ENCODE data around the gene DUSP22.

DUSP22 gene

DNA sequence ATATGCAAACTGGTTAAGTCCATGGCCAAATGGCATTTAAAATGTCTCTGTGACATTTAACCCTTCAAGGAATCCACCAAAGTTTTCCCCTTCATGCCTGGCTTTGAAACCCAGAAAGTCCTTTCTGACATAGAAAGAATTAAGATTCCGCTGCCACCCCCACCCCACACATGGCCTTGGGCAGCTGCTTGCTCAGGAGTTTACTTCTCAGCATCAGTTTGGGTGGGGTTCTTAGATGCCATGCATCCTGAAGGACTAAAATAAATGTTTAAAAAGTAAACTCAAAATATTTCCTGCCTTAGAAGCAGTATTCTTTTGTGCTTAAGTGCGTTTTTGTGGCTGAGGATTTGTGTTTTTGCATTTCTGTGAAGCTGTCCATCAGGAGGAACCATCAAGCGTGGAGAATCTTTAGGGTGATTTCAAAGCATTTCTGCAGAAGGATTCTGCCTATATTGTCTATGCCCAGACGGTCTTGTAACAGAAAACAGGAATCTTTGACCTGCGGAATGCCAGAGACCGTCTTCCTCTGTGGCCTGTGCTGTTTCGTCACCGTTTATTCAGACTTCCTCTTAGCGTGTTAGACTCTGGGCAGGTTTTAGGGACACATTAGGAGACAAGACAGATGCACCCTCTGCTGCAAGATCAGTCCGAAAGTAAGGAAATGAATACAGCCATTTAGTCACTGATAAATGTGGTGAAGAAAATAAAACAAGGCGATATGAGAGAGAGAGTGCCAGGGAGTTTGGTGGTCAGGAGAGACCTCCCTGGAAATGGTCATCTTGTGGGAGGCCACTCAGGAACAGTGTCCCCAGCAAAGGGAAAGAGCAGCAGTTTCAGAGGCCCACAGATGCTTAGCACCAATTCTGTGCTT lies 6.2 kb downstream of the DUSP22 start:
- TF ChIP-seq ZFP3 (CRISPR knock-in tag; IDR thresholded peaks at IDR 0.05) (no peak), RARB (CRISPR knock-in tag; IDR thresholded peaks at IDR 0.05) (no peak), ARNTL (CRISPR knock-in tag; IDR thresholded peaks at IDR 0.05; ENCODE audit: borderline replicate concordance, low read depth) (no peak), CSDC2 (CRISPR knock-in tag; IDR thresholded peaks at IDR 0.05) (no peak), TSHZ2 (CRISPR knock-in tag; IDR thresholded peaks at IDR 0.05) (no peak), ZNF70 (CRISPR knock-in tag; IDR thresholded peaks at IDR 0.05) (no peak), ISL1 (CRISPR knock-in tag; IDR thresholded peaks at IDR 0.05) (no peak), OSR1 (CRISPR knock-in tag; IDR thresholded peaks at IDR 0.05) (no peak), ESRRG (CRISPR knock-in tag; IDR thresholded peaks at IDR 0.05) (no peak), ZNF565 (CRISPR knock-in tag; conservative IDR thresholded peaks at IDR 0.05; ENCODE audit: low read depth) (no peak), ZC3H10 (CRISPR knock-in tag; IDR thresholded peaks at IDR 0.05) (no peak), GLIS3 (CRISPR knock-in tag; IDR thresholded peaks at IDR 0.05) (no peak), TOX (CRISPR knock-in tag; IDR thresholded peaks at IDR 0.05; ENCODE audit: borderline replicate concordance) (no peak), ZFP30 (CRISPR knock-in tag; IDR thresholded peaks at IDR 0.05) (no peak), TCF4 (CRISPR knock-in tag; IDR thresholded peaks at IDR 0.05; ENCODE audit: borderline replicate concordance) (no peak), PPARA (CRISPR knock-in tag; IDR thresholded peaks at IDR 0.05; ENCODE audit: borderline replicate concordance) (no peak)
- TF ChIP-seq, protein P1, sequence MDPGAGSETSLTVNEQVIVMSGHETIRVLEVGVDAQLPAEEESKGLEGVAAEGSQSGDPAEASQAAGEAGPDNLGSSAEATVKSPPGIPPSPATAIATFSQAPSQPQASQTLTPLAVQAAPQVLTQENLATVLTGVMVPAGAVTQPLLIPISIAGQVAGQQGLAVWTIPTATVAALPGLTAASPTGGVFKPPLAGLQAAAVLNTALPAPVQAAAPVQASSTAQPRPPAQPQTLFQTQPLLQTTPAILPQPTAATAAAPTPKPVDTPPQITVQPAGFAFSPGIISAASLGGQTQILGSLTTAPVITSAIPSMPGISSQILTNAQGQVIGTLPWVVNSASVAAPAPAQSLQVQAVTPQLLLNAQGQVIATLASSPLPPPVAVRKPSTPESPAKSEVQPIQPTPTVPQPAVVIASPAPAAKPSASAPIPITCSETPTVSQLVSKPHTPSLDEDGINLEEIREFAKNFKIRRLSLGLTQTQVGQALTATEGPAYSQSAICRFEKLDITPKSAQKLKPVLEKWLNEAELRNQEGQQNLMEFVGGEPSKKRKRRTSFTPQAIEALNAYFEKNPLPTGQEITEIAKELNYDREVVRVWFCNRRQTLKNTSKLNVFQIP (CRISPR knock-in tag; IDR thresholded peaks at IDR 0.05; ENCODE audit: borderline replicate concordance, low read depth): no peak
- TF ChIP-seq, protein P2, sequence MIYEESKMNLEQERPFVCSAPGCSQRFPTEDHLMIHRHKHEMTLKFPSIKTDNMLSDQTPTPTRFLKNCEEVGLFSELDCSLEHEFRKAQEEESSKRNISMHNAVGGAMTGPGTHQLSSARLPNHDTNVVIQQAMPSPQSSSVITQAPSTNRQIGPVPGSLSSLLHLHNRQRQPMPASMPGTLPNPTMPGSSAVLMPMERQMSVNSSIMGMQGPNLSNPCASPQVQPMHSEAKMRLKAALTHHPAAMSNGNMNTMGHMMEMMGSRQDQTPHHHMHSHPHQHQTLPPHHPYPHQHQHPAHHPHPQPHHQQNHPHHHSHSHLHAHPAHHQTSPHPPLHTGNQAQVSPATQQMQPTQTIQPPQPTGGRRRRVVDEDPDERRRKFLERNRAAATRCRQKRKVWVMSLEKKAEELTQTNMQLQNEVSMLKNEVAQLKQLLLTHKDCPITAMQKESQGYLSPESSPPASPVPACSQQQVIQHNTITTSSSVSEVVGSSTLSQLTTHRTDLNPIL (CRISPR knock-in tag; IDR thresholded peaks at IDR 0.05; ENCODE audit: low read depth): no peak
- no peak for ATAC-seq

- TF ChIP-seq ZNF70 (CRISPR knock-in tag; IDR thresholded peaks at IDR 0.05) (no peak), TOX (CRISPR knock-in tag; IDR thresholded peaks at IDR 0.05; ENCODE audit: borderline replicate concordance) (no peak), BACH2 (CRISPR knock-in tag; IDR thresholded peaks at IDR 0.05; ENCODE audit: borderline replicate concordance) (no peak), ZFP30 (CRISPR knock-in tag; IDR thresholded peaks at IDR 0.05) (no peak), CSDC2 (CRISPR knock-in tag; IDR thresholded peaks at IDR 0.05) (no peak), ZNF565 (CRISPR knock-in tag; conservative IDR thresholded peaks at IDR 0.05; ENCODE audit: low read depth) (no peak), ZC3H10 (CRISPR knock-in tag; IDR thresholded peaks at IDR 0.05) (no peak), RARB (CRISPR knock-in tag; IDR thresholded peaks at IDR 0.05) (no peak), ARNTL (CRISPR knock-in tag; IDR thresholded peaks at IDR 0.05; ENCODE audit: borderline replicate concordance, low read depth) (no peak), OSR1 (CRISPR knock-in tag; IDR thresholded peaks at IDR 0.05) (no peak), TCF4 (CRISPR knock-in tag; IDR thresholded peaks at IDR 0.05; ENCODE audit: borderline replicate concordance) (no peak), ZFP3 (CRISPR knock-in tag; IDR thresholded peaks at IDR 0.05) (no peak), CSRNP3 (CRISPR knock-in tag; IDR thresholded peaks at IDR 0.05) (no peak), PPARA (CRISPR knock-in tag; IDR thresholded peaks at IDR 0.05; ENCODE audit: borderline replicate concordance) (no peak), ISL1 (CRISPR knock-in tag; IDR thresholded peaks at IDR 0.05) (no peak), TSHZ2 (CRISPR knock-in tag; IDR thresholded peaks at IDR 0.05) (no peak)
- TF ChIP-seq, protein P1 (CRISPR knock-in tag; IDR thresholded peaks at IDR 0.05; ENCODE audit: borderline replicate concordance, low read depth): no peak
- TF ChIP-seq, protein P2 (CRISPR knock-in tag; IDR thresholded peaks at IDR 0.05; ENCODE audit: low read depth): no peak
- no peak for ATAC-seq
Measured at GRCh38 chr6:299104-299980, 7.1 kb downstream of the DUSP22 start.
